ENCODE measurements around the gene PFN2.
A peak's percentile ranks its signal among the peaks of the same experiment; 100 is the strongest.
"Not testable (repeated sequence)": the region's sequence is repeated elsewhere in the genome, so short reads cannot be mapped to it uniquely, and the experiment has no call there.

PFN2 gene

GRCh38 chr3:149981979-149982378, 11.3 kb upstream of the PFN2 start:
- intact Hi-C loops (cut with micrococcal nuclease); H3K4me3 Mint-ChIP-seq; H3K36me3 Mint-ChIP-seq (ENCODE audit: low read depth); H3K4me1 Mint-ChIP-seq (ENCODE audit: low read depth); H3K27ac Mint-ChIP-seq; H3K27me3 Mint-ChIP-seq: not testable (repeated sequence)
- peaks cover 14% of the 10 kb centered on the region for H3K9me3 Mint-ChIP-seq

GRCh38 chr3:149977386-149977785, 6.7 kb upstream of the PFN2 start:
- peaks cover 23% of the 10 kb centered on the region for H3K27me3 Mint-ChIP-seq
- intact Hi-C loops (cut with micrococcal nuclease): no loop called here
- H3K27ac Mint-ChIP-seq: no peak overlapping the region

GRCh38 chr3:149975919-149976318, 5.2 kb upstream of the PFN2 start:
- Mint-ChIP-seq H3K4me3 (no peak overlapping the region), H3K36me3 (ENCODE audit: low read depth) (no peaks in the 10 kb centered on the region), H3K27ac (no peak overlapping the region), H3K9me3 (peaks cover 14% of the 10 kb centered on the region), H3K27me3 (peaks cover 38% of the 10 kb centered on the region), H3K4me1 (ENCODE audit: low read depth) (peaks cover 7% of the 10 kb centered on the region)
- intact Hi-C loops (cut with micrococcal nuclease): no loop called here

More at GRCh38 chr3:149977386-149977785, 6.7 kb upstream of the PFN2 start:
- no peak overlapping the region for H3K4me3 Mint-ChIP-seq
- H3K36me3 Mint-ChIP-seq (ENCODE audit: low read depth): no peaks in the 10 kb centered on the region
- no peaks in the 10 kb centered on the region for H3K4me1 Mint-ChIP-seq (ENCODE audit: low read depth)
- H3K9me3 Mint-ChIP-seq: peaks cover 14% of the 10 kb centered on the region

- intact Hi-C loops (cut with micrococcal nuclease): loop anchor here (2.0 kb wide), 1 partner anchor 211 kb away; no protein-coding TSS in a partner anchor
- peaks cover 20% of the 10 kb centered on the region for H3K4me1 Mint-ChIP-seq (ENCODE audit: low read depth)
- H3K36me3 Mint-ChIP-seq (ENCODE audit: low read depth): peaks cover 22% of the 10 kb centered on the region
- no peaks in the 10 kb centered on the region for H3K9me3 Mint-ChIP-seq
- no peak overlapping the region for H3K27ac Mint-ChIP-seq
- peaks cover 61% of the 10 kb centered on the region for H3K27me3 Mint-ChIP-seq
- H3K4me3 Mint-ChIP-seq: peak overlapping the region; percentile 76
These were observed 844 bp upstream of the PFN2 start for GRCh38 chr3:149971403-149972075.

- Mint-ChIP-seq H3K4me3 (peak overlapping the region; percentile 76), H3K36me3 (ENCODE audit: low read depth) (peaks cover 33% of the 10 kb centered on the region), H3K27ac (no peak overlapping the region), H3K9me3 (no peaks in the 10 kb centered on the region), H3K4me1 (ENCODE audit: low read depth) (peaks cover 20% of the 10 kb centered on the region), H3K27me3 (peaks cover 51% of the 10 kb centered on the region)
- intact Hi-C loops (cut with micrococcal nuclease): loop anchor here (2.0 to 10.0 kb wide), 3 partner anchors 213 to 525 kb away; no protein-coding TSS in a partner anchor
These were observed 567 bp downstream of the PFN2 start for GRCh38 chr3:149969940-149970715.

- Mint-ChIP-seq H3K4me3 (peak overlapping the region; percentile 65), H3K9me3 (no peaks in the 10 kb centered on the region), H3K36me3 (ENCODE audit: low read depth) (peaks cover 36% of the 10 kb centered on the region), H3K27me3 (peaks cover 47% of the 10 kb centered on the region), H3K4me1 (ENCODE audit: low read depth) (peaks cover 20% of the 10 kb centered on the region), H3K27ac (no peak overlapping the region)
- intact Hi-C loops (cut with micrococcal nuclease): loop anchor here (5.0 to 10.0 kb wide), 2 partner anchors 253 to 525 kb away; no protein-coding TSS in a partner anchor
These were observed 1.4 kb downstream of the PFN2 start for GRCh38 chr3:149969110-149969939.

GRCh38 chr3:149968216-149968615, 2.5 kb downstream of the PFN2 start:
- Mint-ChIP-seq H3K4me3 (no peak overlapping the region), H3K4me1 (ENCODE audit: low read depth) (peaks cover 20% of the 10 kb centered on the region), H3K27me3 (peaks cover 41% of the 10 kb centered on the region), H3K36me3 (ENCODE audit: low read depth) (peaks cover 45% of the 10 kb centered on the region), H3K9me3 (no peaks in the 10 kb centered on the region), H3K27ac (no peak overlapping the region)
- intact Hi-C loops (cut with micrococcal nuclease): loop anchor here (5.0 to 10.0 kb wide), 2 partner anchors 254 to 527 kb away; no protein-coding TSS in a partner anchor

GRCh38 chr3:149967086-149967685, 3.5 kb downstream of the PFN2 start:
- Mint-ChIP-seq H3K9me3 (no peaks in the 10 kb centered on the region), H3K27ac (no peak overlapping the region), H3K4me3 (no peak overlapping the region), H3K36me3 (ENCODE audit: low read depth) (peaks cover 45% of the 10 kb centered on the region), H3K4me1 (ENCODE audit: low read depth) (peaks cover 20% of the 10 kb centered on the region), H3K27me3 (peaks cover 36% of the 10 kb centered on the region)
- intact Hi-C loops (cut with micrococcal nuclease): loop anchor here (5.0 to 10.0 kb wide), 2 partner anchors 255 to 528 kb away; no protein-coding TSS in a partner anchor

GRCh38 chr3:149965278-149965677, 5.4 kb downstream of the PFN2 start:
- H3K27me3 Mint-ChIP-seq: peaks cover 21% of the 10 kb centered on the region
- H3K4me1 Mint-ChIP-seq (ENCODE audit: low read depth): peaks cover 13% of the 10 kb centered on the region
- intact Hi-C loops (cut with micrococcal nuclease): loop anchor here (5.0 to 10.0 kb wide), 2 partner anchors 257 to 530 kb away; no protein-coding TSS in a partner anchor
- no peak overlapping the region for H3K4me3 Mint-ChIP-seq
- peaks cover 57% of the 10 kb centered on the region for H3K36me3 Mint-ChIP-seq (ENCODE audit: low read depth)
- H3K9me3 Mint-ChIP-seq: no peaks in the 10 kb centered on the region
- H3K27ac Mint-ChIP-seq: no peak overlapping the region

GRCh38 chr3:149964291-149964690, 6.4 kb downstream of the PFN2 start:
- H3K27me3 Mint-ChIP-seq: peaks cover 14% of the 10 kb centered on the region
- H3K4me1 Mint-ChIP-seq (ENCODE audit: low read depth): peaks cover 6% of the 10 kb centered on the region
- intact Hi-C loops (cut with micrococcal nuclease): loop anchor here (10.0 kb wide), 1 partner anchor 531 kb away; no protein-coding TSS in a partner anchor
- no peak overlapping the region for H3K4me3 Mint-ChIP-seq
- H3K9me3 Mint-ChIP-seq: no peaks in the 10 kb centered on the region
- H3K27ac Mint-ChIP-seq: no peak overlapping the region
- H3K36me3 Mint-ChIP-seq (ENCODE audit: low read depth): peaks cover 59% of the 10 kb centered on the region

GRCh38 chr3:149963485-149963884, 7.2 kb downstream of the PFN2 start:
- intact Hi-C loops (cut with micrococcal nuclease): loop anchor here (10.0 kb wide), 1 partner anchor 531 kb away; no protein-coding TSS in a partner anchor
- Mint-ChIP-seq H3K4me3 (no peak overlapping the region), H3K27ac (no peak overlapping the region), H3K9me3 (no peaks in the 10 kb centered on the region), H3K4me1 (ENCODE audit: low read depth) (no peaks in the 10 kb centered on the region), H3K27me3 (peaks cover 8% of the 10 kb centered on the region), H3K36me3 (ENCODE audit: low read depth) (peaks cover 58% of the 10 kb centered on the region)

- Mint-ChIP-seq H3K36me3 (ENCODE audit: low read depth) (peaks cover 57% of the 10 kb centered on the region), H3K27ac (no peak overlapping the region), H3K27me3 (no peaks in the 10 kb centered on the region), H3K4me1 (ENCODE audit: low read depth) (peaks cover 4% of the 10 kb centered on the region), H3K4me3 (no peak overlapping the region), H3K9me3 (no peaks in the 10 kb centered on the region)
- intact Hi-C loops (cut with micrococcal nuclease): no loop called here
These were observed 11.3 kb downstream of the PFN2 start for GRCh38 chr3:149959443-149959842.

- no peaks in the 10 kb centered on the region for H3K27me3 Mint-ChIP-seq
These were observed 12.4 kb downstream of the PFN2 start for GRCh38 chr3:149958171-149958796.

More at GRCh38 chr3:149958171-149958796, 12.4 kb downstream of the PFN2 start:
- peaks cover 4% of the 10 kb centered on the region for H3K4me1 Mint-ChIP-seq (ENCODE audit: low read depth)
- H3K4me3 Mint-ChIP-seq: no peak overlapping the region
- H3K36me3 Mint-ChIP-seq (ENCODE audit: low read depth): peaks cover 49% of the 10 kb centered on the region
- no peaks in the 10 kb centered on the region for H3K9me3 Mint-ChIP-seq
- intact Hi-C loops (cut with micrococcal nuclease): no loop called here
- no peak overlapping the region for H3K27ac Mint-ChIP-seq
